Measurements from ENCODE around the gene FLOT1. TPM values are rescaled to one million over a fixed set of nuclear protein-coding genes. Genes with fewer than 3 reads are reported as not detected.
A peak's percentile ranks its signal among the peaks of the same experiment; 100 is the strongest.

FLOT1 gene
- polyA plus RNA-seq, 2 of the 4 experiments (the other 2 are of a cell fraction) = 89.7 to 135 TPM

GRCh38 chr6:30721198-30722024, 21.1 kb downstream of the FLOT1 start (continued):
- TF ChIP-seq BHLHE40 (IDR thresholded peaks at IDR 0.05; ENCODE audit: low read depth, low read length) (peak; percentile 45), E2F6 (IDR thresholded peaks at IDR 0.05; ENCODE audit: borderline replicate concordance, low read depth) (no peak), HDAC2 (IDR thresholded peaks at IDR 0.05) (no peak), RFX5 (IDR thresholded peaks at IDR 0.05) (no peak), GATA3 (IDR thresholded peaks at IDR 0.05; ENCODE audit: borderline replicate concordance) (no peak), JUN (IDR thresholded peaks at IDR 0.05) (peak; percentile 57 to 74), TFCP2L1 (CRISPR knock-in tag; IDR thresholded peaks at IDR 0.05) (no peak; the same call in none of the 2 replicates), NFE2L2 (conservative IDR thresholded peaks at IDR 0.05; ENCODE audit: low read length) (no peak), RARB (CRISPR knock-in tag; IDR thresholded peaks at IDR 0.05) (peak; percentile 38; the same call in 1 of the 2 replicates), TP53 (CRISPR knock-in tag; IDR thresholded peaks at IDR 0.05) (peak; percentile 76; the same call in 1 of the 2 replicates), SMC3 (IDR thresholded peaks at IDR 0.05) (no peak), HMGXB4 (CRISPR knock-in tag; IDR thresholded peaks at IDR 0.05; ENCODE audit: borderline replicate concordance) (0 out of 2 replicates have a peak, but pooled peaks have one; percentile 25), CBX8 (IDR thresholded peaks at IDR 0.05) (no peak), HEYL (CRISPR knock-in tag; IDR thresholded peaks at IDR 0.05) (no peak), POLR2A (IDR thresholded peaks at IDR 0.05; ENCODE audit: low read length) (no peak; the same call in 1 of the 2 replicates), MAZ (IDR thresholded peaks at IDR 0.05; ENCODE audit: borderline replicate concordance, low read depth, low read length) (no peak), ZFP36 (IDR thresholded peaks at IDR 0.05; ENCODE audit: borderline replicate concordance, partially characterized antibody) (no peak), CTCF (IDR thresholded peaks at IDR 0.05) (no peak; the same call in 2 of the 3 replicates), RNF2 (IDR thresholded peaks at IDR 0.05; ENCODE audit: borderline replicate concordance, low read depth) (no peak), REST (IDR thresholded peaks at IDR 0.05) (no peak), FOXS1 (CRISPR knock-in tag; IDR thresholded peaks at IDR 0.05) (no peak), CHD2 (IDR thresholded peaks at IDR 0.05; ENCODE audit: low read length, partially characterized antibody) (no peak), KDM1A (IDR thresholded peaks at IDR 0.05; ENCODE audit: low read depth) (no peak), HOXB5 (CRISPR knock-in tag; IDR thresholded peaks at IDR 0.05) (no peak), ESRRA (IDR thresholded peaks at IDR 0.05; ENCODE audit: borderline replicate concordance, low read length) (no peak), PBX3 (IDR thresholded peaks at IDR 0.05) (no peak; the same call in 1 of the 2 replicates), HOXA7 (CRISPR knock-in tag; IDR thresholded peaks at IDR 0.05) (peak; percentile 75), ATOH8 (CRISPR knock-in tag; IDR thresholded peaks at IDR 0.05; ENCODE audit: low read depth) (no peak), EP300 (IDR thresholded peaks at IDR 0.05) (no peak), MAFK (IDR thresholded peaks at IDR 0.05; ENCODE audit: partially characterized antibody) (no peak), CEBPB (IDR thresholded peaks at IDR 0.05) (no peak)
- TF ChIP-seq, protein P1, sequence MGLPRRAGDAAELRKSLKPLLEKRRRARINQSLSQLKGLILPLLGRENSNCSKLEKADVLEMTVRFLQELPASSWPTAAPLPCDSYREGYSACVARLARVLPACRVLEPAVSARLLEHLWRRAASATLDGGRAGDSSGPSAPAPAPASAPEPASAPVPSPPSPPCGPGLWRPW (IDR thresholded peaks at IDR 0.05) = no peak
- TF ChIP-seq, protein P2, sequence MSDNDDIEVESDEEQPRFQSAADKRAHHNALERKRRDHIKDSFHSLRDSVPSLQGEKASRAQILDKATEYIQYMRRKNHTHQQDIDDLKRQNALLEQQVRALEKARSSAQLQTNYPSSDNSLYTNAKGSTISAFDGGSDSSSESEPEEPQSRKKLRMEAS (IDR thresholded peaks at IDR 0.05) = peak; percentile 69; the same call in 1 of the 2 replicates

All from A549 (cell line).